HG02938 (cell line): ENCODE data around the gene ABHD17C.
A peak's percentile ranks its signal among the peaks of the same experiment; 100 is the strongest.

ENCODE experiments used
- ATAC-seq: cut with Tn5 transposase; IDR thresholded peaks from one replicate; pipeline ENCODE4 v1.9.1; 2021; ENCODE audit warnings: mild to moderate bottlenecking, moderate library complexity; ENCODE audit not compliant: unreplicated experiment

Gene ABHD17C

GRCh38 chr15:80689294-80689693 is 5.8 kb upstream of the ABHD17C start:
- ATAC-seq = no peak

GRCh38 chr15:80689716-80690115 is 5.4 kb upstream of the ABHD17C start:
- ATAC-seq = no peak

GRCh38 chr15:80691575-80691974 is 3.5 kb upstream of the ABHD17C start:
- no peak for ATAC-seq

GRCh38 chr15:80693682-80694610 is 1.2 kb upstream of the ABHD17C start:
- no peak for ATAC-seq

DNA sequence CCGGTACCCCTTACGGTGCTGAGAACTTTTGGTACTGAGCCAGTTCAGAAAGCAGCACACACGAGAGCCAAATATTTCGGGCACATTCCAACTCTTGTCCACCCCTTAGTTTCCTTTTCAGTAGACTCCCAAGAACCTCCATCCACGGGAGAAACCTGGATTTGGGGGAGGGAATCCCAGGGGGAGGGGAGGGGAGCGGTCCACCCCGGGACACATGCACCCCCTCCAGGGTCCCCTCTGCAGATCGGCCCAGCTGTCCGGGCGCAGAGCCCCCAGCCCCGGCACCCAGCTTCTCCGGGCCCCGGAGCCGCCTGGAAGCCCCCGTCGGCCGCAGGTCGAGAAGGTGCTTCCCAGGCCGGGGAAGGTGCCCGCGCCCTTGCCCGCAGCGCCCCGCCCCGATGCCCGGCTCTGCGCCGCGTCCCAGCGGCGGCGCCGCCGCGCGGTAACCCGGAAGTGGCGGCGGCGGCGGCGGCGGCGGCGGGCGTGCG is 455 bp upstream of the ABHD17C start:
- peak; percentile 19 for ATAC-seq

GRCh38 chr15:80695911-80696661 is 976 bp downstream of the ABHD17C start:
- ATAC-seq = no peak

DNA sequence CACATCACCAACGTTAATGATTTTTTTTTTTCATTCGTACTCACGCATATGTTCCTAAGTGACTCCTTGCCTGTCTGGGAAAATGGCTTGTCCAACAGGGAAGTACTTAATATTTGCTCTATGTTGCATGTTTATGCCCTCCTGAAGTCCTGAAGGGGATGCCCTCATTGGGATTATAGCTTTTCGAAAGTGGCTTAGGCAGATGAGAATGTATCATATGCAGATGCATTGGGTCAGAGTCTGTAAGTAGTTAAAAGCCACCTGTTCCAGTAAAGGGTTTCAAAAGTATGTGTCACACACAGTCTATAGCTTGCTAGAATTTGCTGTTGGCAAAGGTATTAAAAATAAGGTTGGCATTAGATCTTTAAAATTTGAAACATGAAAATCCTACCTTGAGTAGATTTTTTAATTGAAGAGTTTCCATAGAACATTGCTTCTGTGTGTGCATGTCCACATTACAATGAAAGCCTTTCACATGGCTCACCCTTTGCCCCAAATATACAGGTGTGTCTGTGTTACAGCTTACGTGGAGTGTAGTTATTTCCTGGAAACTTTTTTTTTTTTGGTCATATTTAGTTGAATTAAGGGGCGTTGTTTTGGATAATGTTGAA is 2.1 kb downstream of the ABHD17C start:
- ATAC-seq = no peak

- ATAC-seq = no peak
Measured at GRCh38 chr15:80698676-80699075, 3.6 kb downstream of the ABHD17C start.

GRCh38 chr15:80699981-80700380 is 4.9 kb downstream of the ABHD17C start:
- ATAC-seq = no peak

- no peak for ATAC-seq
Measured at GRCh38 chr15:80701676-80702311, 6.7 kb downstream of the ABHD17C start.

DNA sequence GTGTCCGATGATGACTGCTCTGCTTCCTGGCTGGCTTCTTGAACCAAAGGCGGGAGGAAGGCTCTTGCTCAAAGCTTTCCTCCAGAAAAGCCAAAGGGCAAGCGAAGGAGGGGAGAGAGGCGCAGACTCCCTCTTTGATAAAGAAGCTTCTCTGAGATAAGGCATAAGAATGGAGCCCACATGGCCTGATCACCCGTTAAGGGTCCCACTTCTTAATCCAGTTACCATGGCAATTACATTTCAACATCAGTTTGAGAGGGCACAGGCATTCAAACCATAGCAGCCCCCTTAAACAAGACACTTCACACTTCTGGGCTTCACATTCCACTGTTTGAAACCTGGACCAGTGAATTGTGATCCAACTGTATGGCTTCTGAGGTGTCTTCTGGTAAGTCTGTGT is 8.0 kb downstream of the ABHD17C start:
- no peak for ATAC-seq

- no peak for ATAC-seq
Measured at GRCh38 chr15:80703965-80704364, 8.9 kb downstream of the ABHD17C start.

- no peak for ATAC-seq
Measured at GRCh38 chr15:80706161-80706560, 11.1 kb downstream of the ABHD17C start.

- ATAC-seq = no peak
Measured at GRCh38 chr15:80709542-80709941, 14.4 kb downstream of the ABHD17C start.

DNA sequence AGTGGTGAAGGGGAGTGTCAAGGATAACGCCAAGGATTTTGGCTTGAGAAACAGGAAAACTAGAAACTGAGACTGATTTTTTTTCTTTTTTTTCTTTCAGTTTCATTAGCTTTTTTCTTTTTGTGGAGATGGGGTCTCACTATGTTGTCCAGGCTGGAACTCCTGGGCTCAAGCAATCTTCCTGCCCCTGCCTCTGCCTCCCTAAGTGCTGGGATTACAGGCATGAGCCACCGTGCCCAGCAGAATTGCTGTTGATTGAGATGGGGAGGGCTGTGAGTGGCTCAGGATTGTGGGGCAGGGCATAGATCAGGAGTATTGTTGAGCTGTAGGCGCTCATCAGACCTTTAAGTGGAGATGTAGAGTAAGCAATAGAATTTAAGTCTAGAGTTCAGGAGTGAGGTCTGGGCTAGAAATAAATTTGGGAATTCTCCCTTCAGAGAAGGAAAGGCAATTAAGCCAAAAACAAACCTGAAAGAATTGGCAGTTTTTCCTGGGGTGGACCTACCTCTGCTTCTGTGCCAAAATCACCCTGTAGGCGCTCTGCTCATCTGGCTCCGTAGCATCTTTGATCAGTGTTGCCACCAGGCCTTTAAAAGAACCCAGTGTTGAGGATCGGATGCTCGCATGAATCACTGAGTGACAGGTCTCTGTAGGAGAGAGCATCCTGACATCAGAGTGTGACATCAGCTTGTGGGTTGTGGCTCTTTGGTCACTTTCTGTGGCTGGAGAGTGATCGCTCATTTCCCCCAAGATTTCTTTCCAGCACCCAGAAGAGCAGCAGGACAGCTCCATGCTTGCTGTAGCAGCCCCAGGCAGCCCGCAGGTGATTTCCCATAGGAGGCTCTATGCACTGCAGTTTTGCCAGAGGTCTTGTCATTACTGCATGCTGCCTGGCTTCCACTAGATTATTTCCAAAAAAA is 15.8 kb downstream of the ABHD17C start:
- peak; percentile 51 for ATAC-seq

- ATAC-seq = no peak
Measured at GRCh38 chr15:80711886-80712285, 16.8 kb downstream of the ABHD17C start.

GRCh38 chr15:80712956-80713355 is 17.8 kb downstream of the ABHD17C start:
- ATAC-seq = no peak

DNA sequence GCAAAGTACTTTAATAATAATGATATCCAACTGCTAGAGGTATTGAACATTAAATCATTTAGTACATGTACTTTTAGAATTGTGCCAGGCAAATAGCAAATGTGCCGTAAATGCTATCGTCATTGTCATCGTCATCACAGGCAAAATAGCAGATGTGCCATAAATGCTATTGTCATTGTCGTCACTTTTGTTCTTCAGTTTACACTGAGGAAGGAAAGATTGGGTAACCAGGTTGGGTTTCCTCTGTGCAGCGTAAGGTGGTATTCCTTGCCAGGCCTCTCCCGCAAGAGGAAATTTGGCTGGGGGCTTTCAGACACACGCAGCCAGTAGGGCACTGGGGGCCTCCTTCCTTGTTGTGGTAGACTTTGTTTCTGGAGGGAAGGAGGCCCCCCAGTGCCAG is 26.4 kb downstream of the ABHD17C start:
- ATAC-seq = no peak

DNA sequence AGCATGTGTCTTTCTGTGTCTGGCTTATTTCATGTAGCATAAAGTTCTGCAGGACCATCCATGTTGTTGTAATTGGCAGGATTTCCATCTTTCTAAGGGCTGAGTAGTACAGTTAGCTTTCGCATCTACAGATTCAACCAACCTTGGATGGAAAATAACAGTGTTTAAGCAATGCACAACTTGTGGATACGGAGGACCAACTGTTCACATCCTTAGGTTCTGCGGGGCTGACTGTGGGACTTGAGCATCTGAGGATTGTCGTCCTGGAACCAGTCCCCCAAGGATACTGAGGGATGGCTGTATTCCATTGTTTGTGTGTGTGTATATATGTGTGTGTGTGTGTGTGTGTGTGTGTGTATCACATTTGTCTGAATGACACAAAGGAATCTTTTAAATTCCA is 27.7 kb downstream of the ABHD17C start:
- ATAC-seq = no peak

DNA sequence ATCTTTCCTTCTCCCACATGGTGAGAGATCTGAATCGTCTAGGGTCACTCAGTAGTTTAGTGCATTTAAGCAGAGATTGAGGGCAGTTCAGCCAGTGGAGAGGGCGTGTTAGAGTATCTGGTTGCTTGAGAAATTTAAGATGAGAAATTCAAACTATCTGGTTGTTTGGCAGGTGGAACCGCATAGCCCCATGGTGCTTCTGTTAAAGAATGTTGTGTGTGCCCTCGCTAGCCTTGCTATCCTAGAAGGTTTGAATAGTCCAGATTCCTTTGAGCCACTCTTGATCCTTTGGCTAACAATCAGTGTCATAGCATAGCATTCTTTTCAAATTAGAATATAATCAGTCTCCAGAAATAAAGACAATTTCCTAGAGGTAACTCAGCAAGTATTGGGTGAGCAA is 32.1 kb downstream of the ABHD17C start:
- no peak for ATAC-seq
